HG03159 (cell line): ENCODE measurements around the gene WWOX.

Experiments
- ATAC-seq: cut with Tn5 transposase; IDR thresholded peaks from one replicate; pipeline ENCODE4 v1.9.1; 2021; ENCODE audit warnings: mild to moderate bottlenecking, moderate library complexity; ENCODE audit not compliant: unreplicated experiment

WWOX gene

DNA sequence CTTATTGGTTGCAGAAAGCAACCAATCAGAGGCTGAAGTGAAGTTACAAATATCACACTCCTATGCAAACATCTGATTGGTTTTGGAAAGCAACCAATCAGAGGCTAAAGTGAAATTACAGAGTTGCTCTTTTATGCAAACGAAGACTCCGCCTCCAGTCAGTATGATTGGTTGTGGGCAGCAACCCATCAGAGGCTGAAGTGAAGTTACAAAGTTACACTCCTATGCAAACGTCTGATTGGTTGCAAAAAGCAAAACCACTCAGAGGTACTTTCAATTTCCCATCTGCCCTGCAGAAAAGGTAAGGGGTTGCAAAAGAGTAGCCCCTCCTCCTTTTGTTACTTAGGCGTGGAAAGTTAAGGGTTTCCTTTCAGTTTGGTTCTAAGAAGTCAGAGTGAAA, 803.8 kb downstream of the WWOX start:
- no peak for ATAC-seq

DNA sequence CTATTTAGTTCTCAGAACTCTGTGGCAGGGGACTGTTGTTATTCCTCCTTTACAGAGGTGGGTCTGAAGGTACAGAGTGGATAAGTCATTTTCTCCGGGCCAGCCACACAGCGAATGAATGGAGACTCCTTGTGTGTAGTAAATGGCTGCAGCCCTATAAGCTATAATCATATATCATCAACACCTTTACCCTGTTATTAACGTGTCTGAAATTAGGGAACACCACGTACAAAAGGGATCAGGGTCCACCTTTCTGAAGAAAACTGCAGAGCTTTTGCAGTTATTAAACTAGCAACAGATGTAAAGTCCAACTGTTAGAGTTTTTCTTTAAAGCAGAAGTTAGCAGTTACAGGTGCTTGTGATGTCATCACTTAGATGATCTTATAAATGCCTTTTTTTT, 804.4 kb downstream of the WWOX start:
- no peak for ATAC-seq

DNA sequence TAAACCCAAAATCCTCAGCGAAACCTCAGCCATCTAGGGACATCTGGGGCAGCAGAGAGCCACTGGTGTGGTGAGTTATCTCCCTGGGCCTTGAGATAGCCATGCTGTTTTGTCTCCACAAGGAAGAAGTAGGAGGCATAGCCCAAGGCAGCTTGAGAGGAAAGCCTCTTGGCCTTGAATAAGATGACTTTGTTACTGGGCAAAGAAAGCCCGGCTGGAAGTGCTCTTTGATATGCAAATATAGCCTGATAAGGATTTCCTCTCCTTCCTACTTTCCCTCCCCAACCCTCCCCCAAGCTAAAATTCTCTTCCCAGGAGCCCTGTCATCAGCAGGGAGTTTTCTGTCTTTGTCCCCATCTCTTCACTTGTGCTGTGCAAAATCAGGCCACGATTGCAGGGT, 806.7 kb downstream of the WWOX start:
- ATAC-seq = no peak

DNA sequence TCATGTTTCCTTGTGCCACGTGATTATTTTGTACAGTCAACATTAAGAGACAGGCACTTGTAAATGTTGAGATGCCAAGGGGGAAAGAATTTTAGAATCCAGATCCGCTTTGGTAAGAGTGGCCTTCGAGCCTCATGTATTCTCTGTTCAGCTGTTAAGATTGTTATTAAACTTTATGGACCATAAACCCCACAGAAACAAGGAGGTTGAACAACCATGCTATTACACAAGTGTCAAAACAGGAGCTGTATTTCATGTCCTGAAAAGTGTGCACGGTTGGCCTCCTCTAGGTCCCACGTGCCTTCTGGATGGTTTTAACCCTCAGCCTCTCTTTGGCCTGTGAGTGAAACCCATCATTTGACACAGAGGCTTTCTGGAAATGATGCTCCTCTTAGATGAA, 809.8 kb downstream of the WWOX start:
- no peak for ATAC-seq

DNA sequence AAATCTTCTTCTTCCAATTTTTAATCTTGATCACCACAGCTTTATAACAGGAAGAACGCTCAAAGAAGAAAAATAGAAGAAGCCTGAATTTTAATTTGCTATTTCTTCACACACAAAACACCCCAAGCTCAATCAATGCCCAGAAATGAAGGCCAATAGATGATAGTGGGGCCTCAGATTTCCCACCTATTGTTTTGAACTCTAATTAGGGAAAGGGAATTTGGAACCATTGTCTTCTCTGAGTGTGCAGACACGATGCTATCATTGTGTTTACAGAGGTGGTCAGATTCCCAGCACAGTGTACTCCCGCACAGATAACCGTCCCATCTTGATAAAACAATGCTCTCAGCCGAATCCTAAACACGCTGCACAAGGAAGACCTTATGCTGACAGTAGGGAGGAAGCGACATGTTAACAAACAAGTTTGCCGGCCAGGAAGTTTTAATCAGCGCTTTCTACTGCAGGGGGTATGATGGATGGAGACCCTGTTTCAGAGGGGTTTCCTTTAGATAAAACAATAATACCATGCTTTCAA, 816.4 kb downstream of the WWOX start:
- no peak for ATAC-seq

DNA sequence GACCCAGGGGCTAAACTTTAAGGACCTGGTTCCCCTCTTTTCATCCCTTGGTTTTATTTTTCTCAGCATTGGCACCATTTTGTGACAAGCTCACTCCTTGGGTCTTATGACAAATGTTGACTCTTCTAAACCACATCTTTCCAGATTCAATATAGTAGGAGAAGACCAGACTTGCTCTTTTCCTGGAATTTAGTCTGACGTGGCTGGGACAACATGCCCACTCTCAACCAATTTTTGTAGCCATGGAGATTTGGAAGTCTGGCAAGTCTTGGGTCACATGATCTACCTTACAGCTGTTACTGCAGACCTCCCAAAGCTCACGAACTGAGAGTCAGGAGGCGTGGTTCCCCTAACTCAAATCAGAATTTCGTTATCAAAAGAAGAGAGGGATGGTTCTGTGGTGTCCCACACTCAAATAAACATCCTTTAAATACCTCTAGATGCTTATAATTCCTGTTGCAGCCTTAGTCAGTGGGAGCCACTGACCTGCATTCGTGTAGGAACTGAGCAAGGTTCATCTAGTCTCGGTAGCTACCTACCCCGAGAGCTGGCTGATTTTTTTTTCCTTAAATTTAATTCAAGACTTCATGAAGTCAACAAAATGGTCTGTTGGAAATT, 817.6 kb downstream of the WWOX start:
- ATAC-seq = no peak

DNA sequence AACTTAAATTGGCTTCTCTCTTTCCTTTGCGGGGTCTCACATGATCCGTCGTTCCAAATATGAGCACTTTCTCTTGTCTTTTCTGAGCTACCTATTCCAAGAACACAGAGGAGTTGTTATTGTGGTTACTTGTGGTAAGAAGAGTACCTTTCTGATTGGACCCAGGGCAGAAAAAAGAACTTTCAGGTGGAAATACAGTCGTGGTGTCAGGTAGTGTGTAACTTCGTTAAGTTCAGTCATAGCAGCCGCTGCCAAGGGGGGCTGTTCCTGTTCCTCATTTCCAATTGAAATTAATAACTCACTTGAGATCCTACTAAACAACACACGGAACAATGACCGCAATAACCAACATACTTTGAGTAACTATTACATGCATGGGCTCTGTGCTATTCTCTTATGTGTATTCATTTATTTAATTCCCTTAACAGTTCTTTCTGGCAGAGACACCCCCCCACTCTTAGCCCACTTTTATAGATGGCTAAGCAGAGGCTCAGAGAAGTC, 819.4 kb downstream of the WWOX start:
- no peak for ATAC-seq

DNA sequence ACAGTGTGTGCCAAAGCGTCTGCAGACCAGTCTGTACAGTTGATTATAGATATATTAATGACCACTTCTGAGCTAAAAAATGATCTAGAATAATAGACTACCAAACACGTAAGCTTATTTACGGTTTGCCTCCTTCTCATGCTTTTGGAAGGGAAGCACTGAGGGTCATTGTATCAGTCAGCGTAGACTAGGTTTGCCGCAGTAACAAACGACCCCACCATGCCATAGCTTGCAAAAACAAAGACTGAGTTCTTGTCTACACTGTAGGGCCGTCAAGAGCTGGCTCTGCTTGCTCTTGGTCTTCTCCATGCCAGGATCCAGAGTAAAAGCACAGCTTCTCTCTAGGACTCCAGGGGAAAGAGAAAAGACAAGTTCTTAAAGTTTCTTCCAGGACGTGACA, 820.4 kb downstream of the WWOX start:
- ATAC-seq = no peak

DNA sequence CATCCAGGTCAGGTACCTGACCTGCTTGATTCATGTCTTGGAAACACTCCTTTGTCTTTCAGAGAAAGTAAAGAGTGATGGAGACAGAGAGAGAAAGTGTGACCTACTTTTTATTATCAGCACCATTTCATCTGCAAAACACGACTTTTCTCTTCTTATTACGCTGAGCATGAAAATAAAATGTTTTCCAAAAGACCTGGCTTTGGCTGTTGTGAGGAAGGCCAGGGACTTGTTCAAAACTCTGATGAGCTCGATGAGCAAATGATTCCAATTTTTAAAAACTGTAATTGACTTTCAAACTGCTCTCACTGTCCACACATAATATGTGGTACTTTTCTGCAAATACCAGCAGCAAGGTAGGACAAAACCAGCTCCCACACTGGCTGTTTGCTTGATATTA, 821.2 kb downstream of the WWOX start:
- ATAC-seq = no peak

DNA sequence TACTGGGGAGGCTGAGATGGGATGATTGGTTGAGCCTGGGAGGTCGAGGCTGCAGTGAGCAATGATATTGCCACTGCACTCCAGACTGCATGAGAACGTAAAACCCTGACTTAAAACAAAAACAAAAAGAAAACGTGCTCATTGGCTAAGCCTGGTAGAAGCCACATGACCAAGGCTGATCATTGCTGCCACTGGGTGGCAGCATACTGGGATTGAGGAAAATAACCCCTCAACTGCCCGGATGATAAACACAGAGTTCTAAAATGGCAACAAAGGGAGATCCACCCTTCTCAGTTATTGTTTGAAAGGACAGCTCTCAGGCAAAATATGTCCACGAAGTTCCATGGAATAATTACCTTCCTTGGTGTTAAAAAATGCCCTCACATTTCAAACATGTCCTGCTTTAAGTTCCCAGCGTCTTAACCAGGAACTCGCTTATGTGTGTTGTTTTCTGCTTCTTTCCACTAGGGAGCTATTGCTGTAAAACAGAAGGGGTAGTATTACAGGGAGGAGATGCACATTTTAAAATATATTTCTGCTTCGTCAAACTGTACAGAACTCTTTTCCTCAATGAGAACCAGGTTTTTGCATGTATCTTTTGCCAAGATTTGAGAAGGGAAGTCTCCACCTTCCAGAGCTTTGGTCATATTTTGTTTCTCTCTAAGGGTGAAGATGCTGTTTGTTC, 825.8 kb downstream of the WWOX start:
- ATAC-seq = no peak

DNA sequence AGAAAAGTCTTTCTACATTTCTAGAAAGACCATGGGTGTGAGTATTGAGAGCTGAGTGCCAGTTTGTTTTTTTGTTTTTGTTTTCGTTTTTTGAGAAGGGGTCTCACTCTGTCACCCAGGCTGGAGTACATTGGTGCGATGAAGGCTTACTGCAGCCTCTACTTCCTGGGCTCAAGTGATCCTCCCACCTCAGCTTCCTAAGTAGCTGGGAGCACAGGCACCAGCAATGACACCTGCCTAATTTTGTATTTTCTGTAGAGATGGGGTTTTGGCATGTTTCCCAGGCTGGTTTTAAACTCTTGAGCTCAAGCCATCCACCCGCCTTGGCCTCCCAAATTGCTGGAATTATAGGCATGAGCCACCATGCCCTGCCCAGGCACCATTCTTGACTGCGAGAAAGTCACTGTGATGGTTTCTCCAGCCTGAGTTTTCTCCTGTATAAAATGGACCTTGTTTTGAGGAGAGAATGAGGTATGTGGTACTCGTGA, 827.3 kb downstream of the WWOX start:
- no peak for ATAC-seq

DNA sequence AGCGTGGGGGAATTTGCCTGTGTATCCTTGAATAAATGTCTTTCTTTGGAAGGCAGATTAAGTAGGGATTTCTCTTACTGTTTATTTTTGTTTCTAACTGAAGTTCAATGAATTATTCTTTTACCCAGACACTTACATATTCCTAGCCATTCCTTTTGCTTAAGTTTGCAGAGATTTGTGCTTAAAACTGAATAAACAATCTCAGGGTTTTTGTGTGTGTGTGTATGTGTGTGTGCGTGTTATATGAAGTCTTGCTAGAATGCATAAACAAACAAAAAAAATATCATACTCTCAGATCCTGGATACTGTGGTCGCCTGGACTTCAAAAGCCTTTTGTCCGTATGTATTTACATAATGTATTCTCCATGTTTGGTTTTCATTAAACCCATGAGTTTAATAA, 828.3 kb downstream of the WWOX start:
- ATAC-seq = no peak

DNA sequence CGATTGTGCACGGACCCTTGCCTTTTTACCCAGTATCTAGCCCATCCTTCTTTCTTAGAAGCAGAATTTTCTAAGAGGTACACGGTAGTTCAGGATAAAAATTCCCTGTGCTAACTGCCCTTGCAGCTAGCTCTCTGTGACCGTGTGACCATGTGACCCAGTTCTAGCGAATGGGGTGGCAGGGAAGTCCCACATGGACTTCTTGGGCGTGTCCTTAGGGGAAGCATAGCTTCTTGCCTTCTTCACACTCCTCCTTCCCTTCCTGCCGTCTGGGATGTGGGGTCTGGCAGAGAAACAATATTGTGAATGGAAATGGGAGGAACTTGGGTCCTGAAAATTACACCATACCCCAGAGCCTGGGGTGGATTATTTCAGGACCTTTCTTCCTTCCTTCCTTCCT, 830.4 kb downstream of the WWOX start:
- no peak for ATAC-seq

DNA sequence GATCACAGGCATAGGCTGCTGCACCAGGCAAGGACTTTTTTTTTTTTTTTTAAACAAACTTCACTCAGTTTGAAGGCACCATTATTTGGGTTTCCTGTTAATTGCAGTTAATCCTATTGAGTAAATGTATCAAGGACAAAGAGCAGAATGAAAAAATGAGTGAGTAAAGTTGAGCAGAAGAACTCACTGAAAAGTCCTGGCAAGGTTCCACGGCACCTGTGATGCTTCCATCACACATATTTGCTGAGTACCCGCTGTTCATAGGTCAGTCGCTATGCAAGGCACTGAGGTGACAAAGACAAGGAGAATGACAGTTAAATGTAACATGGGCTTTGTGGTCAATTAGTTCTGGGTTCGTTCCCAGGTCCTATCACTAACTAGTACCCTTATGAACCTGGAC, 831.1 kb downstream of the WWOX start:
- no peak for ATAC-seq

DNA sequence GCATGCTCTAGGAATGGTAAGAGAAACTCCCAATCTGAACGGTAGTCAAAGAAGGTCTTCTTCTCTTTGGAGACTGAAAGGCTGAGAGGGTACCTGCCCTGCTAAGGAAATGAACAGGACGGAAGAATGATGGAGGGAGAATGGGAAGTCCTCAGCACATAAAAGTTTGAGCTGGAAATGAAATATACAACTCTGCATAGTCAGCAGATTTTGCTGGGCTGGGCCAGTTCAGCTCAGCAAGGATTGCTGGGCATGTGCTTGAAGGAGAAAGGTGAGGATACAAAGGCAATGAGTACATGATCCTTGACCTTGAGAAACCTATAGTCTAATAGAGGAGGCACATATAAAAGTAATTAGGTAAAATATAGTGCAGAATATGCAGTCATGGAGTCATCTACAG, 831.8 kb downstream of the WWOX start:
- no peak for ATAC-seq

DNA sequence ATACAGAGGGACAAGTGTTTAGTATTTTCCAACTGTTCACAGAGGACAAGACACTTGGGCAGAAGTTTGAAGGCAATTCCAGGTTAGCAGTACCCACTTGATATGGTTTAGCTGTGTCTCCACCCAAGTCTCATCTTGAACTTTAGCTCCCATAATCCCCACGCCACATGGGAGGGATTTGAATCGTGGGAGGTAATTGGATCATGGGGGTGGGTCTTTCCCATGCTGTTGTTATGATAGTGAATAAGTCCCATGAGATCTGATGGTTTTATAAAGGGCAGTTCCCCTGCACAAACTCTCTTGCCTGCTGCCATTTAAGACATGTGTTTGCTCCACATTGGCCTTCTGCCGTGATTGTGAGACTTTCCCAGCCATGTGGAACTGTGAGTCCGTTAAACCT, 832.2 kb downstream of the WWOX start:
- no peak for ATAC-seq

DNA sequence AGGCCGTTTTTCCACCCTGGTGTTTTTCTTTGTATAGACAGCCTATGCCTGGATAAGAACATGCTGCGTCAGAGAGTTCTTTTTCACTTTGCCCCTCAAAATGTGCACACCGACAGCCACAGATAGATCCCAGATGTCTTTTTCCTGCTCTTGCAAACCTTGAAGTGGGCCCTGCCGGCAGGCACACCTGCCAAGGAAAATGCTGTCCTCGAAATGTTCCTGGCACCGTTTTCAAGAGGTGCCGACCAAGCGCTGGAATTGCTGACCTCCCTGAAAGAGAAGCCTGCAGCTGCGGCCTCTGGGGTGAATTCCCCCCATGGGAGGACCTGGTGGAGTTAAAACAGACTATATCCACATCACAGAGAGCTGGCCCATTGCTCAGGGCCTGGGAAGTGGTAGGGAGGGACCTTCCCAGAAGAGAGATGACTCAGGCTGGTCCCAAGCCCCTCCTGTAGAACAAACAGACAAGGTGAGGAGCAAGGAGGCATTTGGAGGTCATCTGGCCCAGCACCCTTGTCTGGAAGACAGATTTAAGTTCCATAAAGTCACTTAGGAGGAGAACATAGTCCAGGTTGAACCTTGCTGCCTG, 833.0 kb downstream of the WWOX start:
- no peak for ATAC-seq

DNA sequence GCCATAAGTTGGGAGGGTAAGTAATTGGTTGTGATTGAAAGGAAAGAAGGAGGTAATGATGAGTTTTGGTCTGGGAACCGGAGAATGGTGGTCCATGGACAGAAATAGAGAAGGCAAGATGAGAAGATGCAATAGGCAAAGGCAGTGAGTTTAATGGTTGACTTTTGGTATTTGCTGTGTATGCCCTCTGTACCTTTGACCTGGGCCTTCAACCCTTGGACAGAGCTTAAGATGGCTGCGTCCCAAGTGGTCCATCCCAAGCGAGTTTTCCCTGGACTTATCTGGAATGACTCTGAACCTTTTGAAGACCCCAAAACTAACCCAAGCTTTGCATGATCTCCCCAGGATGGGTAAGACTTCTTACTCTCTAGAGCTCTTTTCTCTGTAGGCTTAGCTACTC, 836.6 kb downstream of the WWOX start:
- no peak for ATAC-seq

DNA sequence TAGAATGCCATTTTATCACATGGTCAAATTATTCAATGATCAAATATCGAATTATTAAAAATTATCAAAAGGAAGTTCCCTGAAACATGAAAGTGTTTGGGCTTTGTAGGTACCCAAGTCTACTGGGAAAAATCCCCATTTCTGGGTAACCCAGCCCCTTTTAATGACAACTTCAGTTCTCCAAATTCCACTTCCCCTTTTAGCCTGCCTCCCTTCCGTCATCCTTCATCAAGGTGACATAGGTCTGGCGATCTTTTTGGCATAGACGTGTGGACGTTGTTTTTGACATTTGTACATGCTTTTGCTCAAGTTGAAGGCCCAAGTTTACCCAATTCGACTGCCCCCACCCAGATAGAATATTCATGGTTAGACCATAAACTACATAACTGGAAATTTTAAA, 840.1 kb downstream of the WWOX start:
- no peak for ATAC-seq

DNA sequence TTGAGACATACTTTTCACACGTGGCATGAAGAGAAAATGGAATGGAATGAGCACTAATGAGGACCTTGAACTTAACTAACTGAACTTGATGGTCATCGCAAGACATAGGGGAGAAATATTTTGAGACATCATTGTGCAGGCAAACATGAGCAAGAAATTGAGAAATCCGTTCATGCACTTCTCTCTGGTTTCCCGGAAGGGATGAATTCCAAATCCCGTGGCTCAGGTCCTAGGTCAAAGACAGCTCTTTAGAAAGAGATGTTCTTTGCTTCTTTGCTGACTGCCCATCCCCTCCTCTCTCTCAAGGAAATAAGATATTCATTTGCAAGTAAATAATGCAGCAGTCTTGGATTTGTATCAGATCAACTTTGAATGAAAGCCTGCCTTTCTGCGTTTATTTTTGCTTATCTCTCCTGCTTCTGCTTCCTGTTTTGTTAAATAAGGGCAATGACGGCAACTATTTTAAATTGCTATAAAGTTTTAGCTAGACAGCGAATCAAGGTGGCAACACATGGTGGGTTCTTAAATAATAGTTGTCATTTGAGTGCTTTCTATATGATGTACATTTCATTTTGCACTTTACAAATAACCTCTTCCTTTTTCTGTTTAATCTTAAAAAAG, 843.3 kb downstream of the WWOX start:
- ATAC-seq = no peak

DNA sequence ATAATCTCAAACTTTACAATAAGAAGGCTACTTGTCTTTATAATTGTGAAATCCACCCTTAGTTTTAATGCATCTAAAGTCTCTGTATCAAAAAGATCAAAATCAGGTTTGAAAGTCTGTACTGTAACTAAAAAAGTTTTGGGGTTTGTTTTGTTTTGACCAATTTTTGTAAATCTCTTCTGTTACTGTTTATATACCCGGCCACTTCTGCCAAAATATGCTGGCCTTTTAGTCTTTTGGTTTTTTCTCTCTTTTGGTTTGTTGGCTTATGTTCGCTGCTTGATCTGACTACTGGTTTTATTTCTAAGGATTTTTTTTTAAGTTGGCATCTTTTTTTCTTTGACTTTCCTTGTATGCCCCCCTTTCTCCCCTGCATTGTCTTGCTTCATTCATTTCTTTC, 845.9 kb downstream of the WWOX start:
- ATAC-seq = no peak

DNA sequence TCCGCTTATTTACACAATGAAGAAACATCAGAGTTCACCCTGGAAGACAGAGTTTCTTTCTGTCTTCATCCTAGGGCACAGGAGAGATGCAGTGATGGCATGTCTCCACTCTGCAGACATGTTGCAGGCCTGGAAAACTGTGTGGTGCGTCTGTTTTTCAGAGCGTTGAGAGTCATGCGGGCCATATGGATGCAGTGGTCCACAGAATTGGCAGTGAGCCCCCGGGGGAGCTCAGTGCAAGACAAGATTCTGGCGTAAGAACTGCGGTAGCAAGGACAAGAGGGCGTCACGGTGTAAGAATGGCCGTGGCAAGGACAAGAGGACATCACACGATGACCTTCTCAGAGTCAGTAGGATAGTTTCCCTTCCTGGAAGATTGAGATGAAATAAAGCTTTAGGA, 847.1 kb downstream of the WWOX start:
- no peak for ATAC-seq
